ENCODE measurements around the gene MXD3. TPM values are rescaled to one million over a fixed set of nuclear protein-coding genes. Genes with fewer than 3 reads are reported as not detected.
"Not testable (repeated sequence)": the region's sequence is repeated elsewhere in the genome, so short reads cannot be mapped to it uniquely, and the experiment has no call there.

Gene MXD3
- total RNA-seq (2021), result 50.0 and 54.8 TPM in 2 replicates
- Bru-seq, nascent RNA, result percentile 59 among the genes with signal in this experiment
- BruChase-seq, experiment 1, labeled RNA remaining after a 2-hour chase, result percentile 56 among the genes with signal in this experiment
- percentile 61 among the genes with signal in this experiment for BruChase-seq, experiment 2, labeled RNA remaining after a 6-hour chase
- long read RNA-seq, transcript MXD3-206 (4 exons, 1,854 nt), result minor isoform, 5 of 94 reads
- long read RNA-seq, transcript MXD3-201 (5 exons, 1,534 nt), result minor isoform, 7 of 94 reads
- long read RNA-seq, transcript MXD3-203 (6 exons, 1,483 nt), result major isoform, 56 of 94 reads
- long read RNA-seq, partial matches to known transcripts, result 7 of 94 reads
- long read RNA-seq, other reads (novel, unspliced or antisense), result 19 of 94 reads

- Histone ChIP-seq H3K79me2 (ENCODE audit: low read depth) (no peaks in the 10 kb centered on the region), H3K9me3 (ENCODE audit: insufficient read depth, low read depth) (no peaks in the 10 kb centered on the region), H3K4me3 (peak within 1 kb of the TSS; percentile 72), H3K9me2 (ENCODE audit: insufficient read depth) (no peaks in the 10 kb centered on the region), H3K27ac (peak within 1 kb of the TSS; percentile 58), H3K27me3 (ENCODE audit: insufficient read depth, low read depth) (no peaks in the 10 kb centered on the region), H3K4me1 (replicated peaks; ENCODE audit: insufficient read depth) (peaks cover 10% of the 10 kb centered on the region; the same call in 1 of the 2 replicates), H3K4me2 (peak within 1 kb of the TSS; percentile 89), H3K36me3 (ENCODE audit: low read depth) (peaks cover 2% of the 10 kb centered on the region; the same call in 1 of the 2 replicates), H2AFZ (peak within 1 kb of the TSS; percentile 92), H3F3A (ENCODE audit: insufficient read depth, low read depth) (peaks cover 26% of the 10 kb centered on the region; the same call in 1 of the 2 replicates), H4K20me1 (ENCODE audit: insufficient read depth) (peaks cover 9% of the 10 kb centered on the region; the same call in 1 of the 2 replicates)
- BruUV-seq (replicated peaks), result no TSS peak
- peak; percentile 88 to 98 for DNase-seq
- no peak for TF ChIP-seq CTCF (conservative IDR thresholded peaks at IDR 0.05)
- no peak for TF ChIP-seq EZH2 (IDR thresholded peaks at IDR 0.05; ENCODE audit: low read depth)
- ChIA-PET CTCF (interaction anchor here (0.7 to 1.6 kb wide), 7 partner anchors 59 to 186 kb away, joined by 3 to 8 read pairs (median 3); partner anchors contain the start of gene PDLIM7), POLR2A (ENCODE audit: unreplicated experiment) (interaction anchor here (0.6 to 0.7 kb wide), 4 partner anchors 51 to 184 kb away, joined by 3 to 7 read pairs (median 4); no protein-coding TSS in a partner anchor)
- intact Hi-C loops (cut with micrococcal nuclease; ENCODE audit: unreplicated experiment), result loop anchor here (1.0 kb wide), 1 partner anchor 185 kb away; the partner anchor contains the start of gene PDLIM7
These were observed at the start of gene MXD3 for GRCh38 chr5:177311723-177312648. Gene MXD3 (minus strand): TSS chr5:177311898. CDS start chr5:177311830, 68 bp downstream.

GRCh38 chr5:177360740-177361139 is 49.0 kb upstream of the MXD3 start:
- H4K20me1 ChIP-seq (ENCODE audit: insufficient read depth); BruUV-seq (replicated peaks); intact Hi-C loops (cut with micrococcal nuclease; ENCODE audit: unreplicated experiment); H3K9me3 ChIP-seq (ENCODE audit: insufficient read depth, low read depth); H3K4me3 ChIP-seq; H3K36me3 ChIP-seq (ENCODE audit: low read depth); H2AFZ ChIP-seq; DNase-seq; H3K79me2 ChIP-seq (ENCODE audit: low read depth); H3K4me2 ChIP-seq; H3K9me2 ChIP-seq (ENCODE audit: insufficient read depth); H3K4me1 ChIP-seq (replicated peaks; ENCODE audit: insufficient read depth); H3K27ac ChIP-seq: not testable (repeated sequence)
- peaks cover 14% of the 10 kb centered on the region; the same call in 1 of the 2 replicates for H3K27me3 ChIP-seq (ENCODE audit: insufficient read depth, low read depth)
- ChIA-PET CTCF (interaction anchor here (1.1 kb wide), 1 partner anchor 10 kb away, joined by 3 read pairs; no protein-coding TSS in a partner anchor), POLR2A (ENCODE audit: unreplicated experiment) (interaction anchor here (0.5 kb wide), 1 partner anchor 423 kb away, joined by 25 read pairs; no protein-coding TSS in a partner anchor)
- H3F3A ChIP-seq (ENCODE audit: insufficient read depth, low read depth), result peaks cover 13% of the 10 kb centered on the region; the same call in 1 of the 2 replicates

GRCh38 chr5:177359860-177360259 is 48.2 kb upstream of the MXD3 start:
- no TSS peak for BruUV-seq (replicated peaks)
- H3K4me2 ChIP-seq, result no peak overlapping the region
- H3K79me2 ChIP-seq (ENCODE audit: low read depth), result no peaks in the 10 kb centered on the region
- no peak overlapping the region for H3K27ac ChIP-seq
- peaks cover 7% of the 10 kb centered on the region; the same call in 1 of the 2 replicates for H3F3A ChIP-seq (ENCODE audit: insufficient read depth, low read depth)
- H3K4me1 ChIP-seq (replicated peaks; ENCODE audit: insufficient read depth), result 0 out of 2 replicates have a peak, but pooled peaks cover 4% of the 10 kb centered on the region
- H3K4me3 ChIP-seq, result no peak overlapping the region
- intact Hi-C loops (cut with micrococcal nuclease; ENCODE audit: unreplicated experiment), result no loop called here
- TF ChIP-seq EZH2 (IDR thresholded peaks at IDR 0.05; ENCODE audit: low read depth) (no peak), CTCF (conservative IDR thresholded peaks at IDR 0.05) (no peak)
- H4K20me1 ChIP-seq (ENCODE audit: insufficient read depth), result no peaks in the 10 kb centered on the region
- no peaks in the 10 kb centered on the region for H3K9me2 ChIP-seq (ENCODE audit: insufficient read depth)
- POLR2A ChIA-PET (ENCODE audit: unreplicated experiment), result no interaction called here
- peaks cover 14% of the 10 kb centered on the region; the same call in 1 of the 2 replicates for H3K27me3 ChIP-seq (ENCODE audit: insufficient read depth, low read depth)
- no peak for DNase-seq
- CTCF ChIA-PET, result no interaction called here
- no peaks in the 10 kb centered on the region for H3K9me3 ChIP-seq (ENCODE audit: insufficient read depth, low read depth)
- H3K36me3 ChIP-seq (ENCODE audit: low read depth), result no peaks in the 10 kb centered on the region
- H2AFZ ChIP-seq, result no peak overlapping the region

Data from PC-9 (cell line).